Midbrain (tissue), 1 donor: ENCODE measurements around the gene DCTN5.

Experiments
- DNase-seq: peaks from one replicate; lab custom pipeline; 2025; lab: John Stamatoyannopoulos, UW

The DCTN5 gene

GRCh38 chr16:23663918-23664317, 22.7 kb downstream of the DCTN5 start:
- no peak for DNase-seq

- DNase-seq, result no peak
These were observed 25.5 kb downstream of the DCTN5 start for GRCh38 chr16:23666571-23667354.

GRCh38 chr16:23667355-23667659, 26.0 kb downstream of the DCTN5 start:
- no peak for DNase-seq

- DNase-seq, result no peak
These were observed 27.0 kb downstream of the DCTN5 start for GRCh38 chr16:23668225-23668624.

- DNase-seq, result no peak
These were observed 27.6 kb downstream of the DCTN5 start for GRCh38 chr16:23668873-23669272.

- DNase-seq, result no peak
These were observed 29.0 kb downstream of the DCTN5 start for GRCh38 chr16:23670137-23670776.

- DNase-seq, result no peak
These were observed 32.8 kb downstream of the DCTN5 start for GRCh38 chr16:23673971-23674614.

GRCh38 chr16:23676924-23677480, 35.7 kb downstream of the DCTN5 start:
- DNase-seq, result no peak

GRCh38 chr16:23678430-23679273, 37.4 kb downstream of the DCTN5 start, which contains the start of gene PLK1:
Gene PLK1, plus strand, starts transcription at chr16:23678889. Its CDS starts 44 bp downstream, at chr16:23678933.
- peak; percentile 74 for DNase-seq

GRCh38 chr16:23679274-23679985, 38.2 kb downstream of the DCTN5 start:
- no peak for DNase-seq

GRCh38 chr16:23679986-23680336, 38.7 kb downstream of the DCTN5 start:
- no peak for DNase-seq

- DNase-seq, result no peak
These were observed 40.9 kb downstream of the DCTN5 start for GRCh38 chr16:23682181-23682580.

GRCh38 chr16:23683487-23683886, 42.2 kb downstream of the DCTN5 start:
- DNase-seq, result no peak

GRCh38 chr16:23687034-23687808, 46.0 kb downstream of the DCTN5 start:
- DNase-seq, result no peak

- DNase-seq, result no peak
These were observed 48.3 kb downstream of the DCTN5 start for GRCh38 chr16:23689442-23690187.

GRCh38 chr16:23690771-23691482, 49.7 kb downstream of the DCTN5 start:
- DNase-seq, result no peak

GRCh38 chr16:23691483-23692189, 50.4 kb downstream of the DCTN5 start:
- DNase-seq, result no peak

GRCh38 chr16:23692190-23692837, 51.0 kb downstream of the DCTN5 start:
- DNase-seq, result no peak
